GM19043 (cell line): ENCODE results near the gene NTN1.
"Not testable (repeated sequence)": the region's sequence is repeated elsewhere in the genome, so short reads cannot be mapped to it uniquely, and the experiment has no call there.

Experiments
- ATAC-seq: cut with Tn5 transposase; IDR thresholded peaks from one replicate; pipeline ENCODE4 v1.9.1; 2021; ENCODE audit warnings: low read depth; ENCODE audit not compliant: unreplicated experiment

The NTN1 gene

DNA sequence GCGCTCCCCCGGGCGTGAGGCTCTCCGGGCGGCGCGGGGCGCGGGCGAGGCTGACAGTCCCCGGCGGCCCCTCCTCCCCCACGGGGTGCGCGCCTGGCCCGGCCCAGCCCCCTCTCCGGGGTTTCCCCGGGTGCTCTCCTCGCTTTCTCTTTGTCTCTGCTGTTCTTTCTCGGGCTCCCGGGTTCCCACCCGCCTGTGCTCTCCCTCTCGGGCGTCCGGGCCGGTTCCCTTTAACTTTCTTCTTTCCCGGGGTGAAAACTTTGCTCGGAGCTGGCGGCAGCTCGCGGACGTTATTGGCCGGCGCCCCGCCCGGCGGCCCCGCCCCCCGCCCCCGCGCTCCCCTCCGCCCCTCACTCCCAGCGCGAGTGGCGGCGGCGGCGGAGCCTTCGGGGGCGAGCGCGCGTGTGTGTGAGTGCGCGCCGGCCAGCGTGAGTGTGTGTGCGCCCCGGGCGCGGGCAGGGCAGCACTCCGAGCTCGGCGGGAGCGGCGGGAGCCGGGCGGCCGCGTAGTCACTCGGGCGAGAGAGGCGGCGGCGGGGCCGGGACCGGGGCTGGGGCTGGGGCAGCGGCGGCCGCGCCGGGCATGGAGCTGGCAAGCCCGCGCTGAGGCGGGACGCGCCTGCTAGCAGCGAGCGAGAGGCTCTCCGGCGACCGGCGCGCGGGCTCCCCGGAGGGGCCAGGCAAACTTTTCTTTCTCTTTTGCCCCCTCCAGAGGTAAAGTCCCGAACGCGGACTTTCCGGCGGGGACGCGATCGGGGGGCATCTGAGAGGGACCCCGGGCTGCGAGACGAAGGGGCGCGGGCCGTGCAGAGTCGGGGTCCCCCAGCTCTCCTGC, at the start of gene NTN1:
Gene NTN1, plus strand, starts transcription at position 353 of the 834 bp plus-strand sequence. CDS start 864 bp downstream, outside the sequence.
- ATAC-seq: no peak

DNA sequence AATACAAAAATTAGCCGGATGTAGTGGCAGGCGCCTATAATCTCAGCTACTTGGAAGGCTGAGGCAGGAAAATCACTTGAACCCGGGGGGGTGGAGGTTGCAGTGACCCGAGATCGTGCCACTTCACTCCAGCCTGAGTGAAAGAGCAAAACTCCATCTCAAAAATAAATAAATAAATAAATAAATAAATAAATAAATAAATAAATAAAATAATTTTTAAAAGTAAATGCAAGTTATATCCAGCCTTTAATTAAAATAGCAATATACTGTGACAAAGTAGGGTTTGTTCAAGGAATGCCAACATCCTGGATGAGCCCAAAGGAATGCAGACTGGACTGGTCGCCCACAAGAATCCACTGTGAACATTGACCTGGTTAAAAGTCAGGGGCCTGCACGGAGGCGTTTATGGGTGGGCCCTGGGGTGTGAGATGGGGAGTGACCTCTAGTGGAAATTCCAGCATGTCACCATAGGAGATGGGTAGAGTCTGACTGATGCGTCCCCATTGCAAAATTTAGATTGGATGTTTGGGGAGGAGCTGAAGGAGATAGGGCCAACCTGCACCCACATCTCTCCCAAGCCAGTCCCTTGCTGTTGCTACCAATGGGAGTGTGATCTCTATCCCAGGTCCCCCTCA, 46.1 kb upstream of the NTN1 start:
- ATAC-seq: no peak

DNA sequence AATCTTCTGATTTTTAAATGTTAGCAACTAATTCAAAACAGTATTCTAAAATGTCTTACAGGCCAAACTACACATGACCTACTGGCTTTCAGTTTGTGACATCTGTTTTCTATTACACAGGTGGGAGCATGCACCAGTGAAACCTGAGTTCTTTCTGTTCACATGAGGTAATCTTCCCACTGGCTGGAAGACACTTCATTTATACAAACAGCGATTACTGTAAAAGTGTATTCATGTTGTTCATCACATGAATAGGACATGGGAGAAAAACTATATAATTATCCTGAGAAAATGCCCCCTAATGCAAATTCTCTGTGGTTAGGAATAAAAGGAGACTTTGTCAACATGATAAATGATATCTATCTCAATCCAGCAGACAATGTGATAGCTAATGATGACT, 44.7 kb upstream of the NTN1 start:
- no peak for ATAC-seq

DNA sequence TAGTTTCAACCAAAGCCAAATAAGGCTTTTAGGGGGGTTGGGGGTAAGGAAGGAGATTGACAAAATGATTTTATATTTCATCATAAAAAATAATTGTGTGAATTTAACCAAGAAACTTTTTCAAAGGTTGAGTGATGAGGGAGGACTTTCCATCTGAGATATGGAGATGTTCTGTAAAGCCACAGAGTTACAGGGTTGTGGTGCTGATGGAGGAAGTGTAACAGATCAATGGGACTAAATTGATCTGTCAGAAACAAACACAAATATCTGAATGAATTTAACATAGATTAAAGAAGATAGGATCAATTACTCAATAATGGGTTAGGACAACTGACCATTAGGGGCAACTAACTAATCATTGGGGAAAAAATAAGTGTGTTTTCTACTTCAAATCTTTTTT, 41.6 kb upstream of the NTN1 start:
- no peak for ATAC-seq

DNA sequence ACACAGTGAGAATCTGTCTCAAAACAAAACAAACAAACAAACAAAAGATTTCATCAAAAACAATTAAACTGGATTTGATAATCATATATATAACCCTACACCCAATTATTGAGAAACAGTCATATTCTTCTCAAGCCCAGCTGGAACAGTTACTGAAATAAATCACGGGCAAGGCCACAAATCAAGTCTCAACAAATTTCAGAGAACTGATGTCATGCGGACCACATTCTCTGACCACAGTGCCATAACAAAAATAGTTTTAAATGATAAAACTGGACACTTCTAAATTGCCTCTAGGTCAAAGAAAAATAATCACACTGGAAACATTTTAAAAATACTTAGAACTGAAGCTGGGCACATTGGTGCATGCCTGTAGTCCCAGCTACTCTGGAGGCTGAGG, 39.9 kb upstream of the NTN1 start:
- no peak for ATAC-seq

DNA sequence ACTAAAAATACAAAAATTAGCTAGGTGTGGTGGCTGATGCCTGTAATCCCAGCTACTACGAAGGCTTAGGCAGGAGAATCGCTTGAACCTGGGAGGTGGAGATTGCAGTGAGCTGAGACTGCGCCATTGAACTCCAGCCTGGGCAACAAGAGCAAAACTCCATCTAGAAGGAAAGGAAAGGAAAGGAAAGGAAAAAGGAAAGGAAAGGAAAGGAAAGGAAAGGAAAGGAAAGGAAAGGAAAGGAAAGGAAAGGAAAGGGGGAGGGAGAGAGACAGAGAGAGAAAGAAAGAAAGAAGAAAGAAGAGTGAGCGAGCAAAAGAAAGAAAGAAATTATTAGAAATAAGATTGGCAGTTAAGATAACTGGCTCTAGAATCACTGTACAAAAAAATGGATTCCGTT, 37.1 kb upstream of the NTN1 start:
- ATAC-seq: not testable (repeated sequence)

DNA sequence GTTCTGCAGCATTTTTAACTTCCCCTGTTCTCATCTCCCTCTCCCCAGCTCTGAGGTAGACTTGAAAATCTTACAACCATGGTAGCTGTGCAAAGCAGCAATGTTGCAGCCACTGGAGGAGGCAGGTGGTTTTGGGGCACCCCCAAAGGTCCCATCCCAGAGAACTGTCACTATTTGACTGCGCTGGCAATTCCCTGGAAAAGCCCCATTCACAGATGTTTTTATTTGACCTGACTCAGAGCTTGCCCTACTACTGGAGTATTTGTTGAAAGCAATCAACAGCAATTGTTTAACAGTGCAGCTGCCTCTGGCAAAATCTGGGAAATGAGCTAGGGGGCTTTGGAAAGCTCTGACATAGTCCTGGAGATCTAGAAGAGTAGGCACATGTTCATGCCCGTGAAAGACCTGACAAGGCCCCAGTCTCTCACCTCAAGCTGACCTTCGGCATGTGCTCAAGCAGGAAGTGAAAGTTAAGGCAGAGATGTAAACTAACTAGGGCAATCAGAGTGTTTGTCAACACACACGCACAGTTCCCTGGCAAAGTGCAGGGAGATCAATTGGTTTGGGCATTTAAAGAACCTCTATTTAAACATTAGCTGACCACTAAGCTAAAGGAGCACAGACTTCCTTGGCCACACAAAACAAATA, 36.1 kb upstream of the NTN1 start:
- no peak for ATAC-seq

DNA sequence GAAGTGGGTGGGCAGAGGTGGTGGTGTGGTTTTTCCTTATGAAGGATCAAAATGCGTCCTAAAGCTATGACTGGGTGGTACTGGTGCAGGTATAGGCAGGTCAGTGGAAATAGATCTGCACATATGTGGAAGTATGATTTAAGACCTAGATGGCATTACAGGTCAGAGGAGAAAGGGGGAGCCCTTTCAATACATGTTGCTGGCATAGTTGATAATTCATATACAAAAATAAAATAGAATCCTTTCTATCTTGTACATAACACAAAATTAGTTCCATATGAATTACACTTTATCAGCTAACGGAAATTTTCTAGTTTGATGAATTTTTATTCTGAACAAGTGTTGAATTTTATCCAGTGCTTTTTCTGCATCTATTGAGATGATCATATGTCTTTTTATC, 35.0 kb upstream of the NTN1 start:
- ATAC-seq: no peak

DNA sequence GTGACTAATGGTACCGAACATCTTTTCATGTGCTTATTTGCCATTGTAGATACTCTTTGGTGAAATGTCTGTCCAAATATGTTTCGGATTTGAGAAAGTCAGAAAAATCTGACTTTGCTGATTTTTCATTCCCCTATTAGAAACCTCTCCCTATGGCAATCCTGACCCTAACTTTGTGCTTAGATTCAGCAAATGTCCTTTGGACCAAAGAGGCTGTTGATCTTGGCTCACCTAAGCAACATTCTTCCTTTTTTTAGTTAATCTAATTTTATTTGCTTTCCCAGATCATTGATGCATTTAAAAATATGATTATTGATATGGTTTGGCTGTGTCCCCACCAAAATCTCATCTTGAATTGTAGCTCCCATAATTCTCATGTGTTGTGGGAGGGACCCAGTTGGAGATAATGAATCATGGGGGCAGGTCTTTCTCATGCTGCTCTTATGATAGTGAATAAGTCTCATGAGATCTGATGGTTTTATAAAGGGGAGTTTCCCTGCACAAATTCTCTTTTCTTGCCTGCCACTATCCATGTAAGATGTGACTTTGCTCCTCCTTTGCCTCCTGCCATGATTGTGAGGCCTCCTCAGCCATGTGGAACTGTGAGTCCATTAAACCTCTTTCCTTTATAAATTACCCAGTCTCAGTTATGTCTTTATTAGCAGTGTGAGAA, 32.9 kb upstream of the NTN1 start:
- ATAC-seq: not testable (repeated sequence)

DNA sequence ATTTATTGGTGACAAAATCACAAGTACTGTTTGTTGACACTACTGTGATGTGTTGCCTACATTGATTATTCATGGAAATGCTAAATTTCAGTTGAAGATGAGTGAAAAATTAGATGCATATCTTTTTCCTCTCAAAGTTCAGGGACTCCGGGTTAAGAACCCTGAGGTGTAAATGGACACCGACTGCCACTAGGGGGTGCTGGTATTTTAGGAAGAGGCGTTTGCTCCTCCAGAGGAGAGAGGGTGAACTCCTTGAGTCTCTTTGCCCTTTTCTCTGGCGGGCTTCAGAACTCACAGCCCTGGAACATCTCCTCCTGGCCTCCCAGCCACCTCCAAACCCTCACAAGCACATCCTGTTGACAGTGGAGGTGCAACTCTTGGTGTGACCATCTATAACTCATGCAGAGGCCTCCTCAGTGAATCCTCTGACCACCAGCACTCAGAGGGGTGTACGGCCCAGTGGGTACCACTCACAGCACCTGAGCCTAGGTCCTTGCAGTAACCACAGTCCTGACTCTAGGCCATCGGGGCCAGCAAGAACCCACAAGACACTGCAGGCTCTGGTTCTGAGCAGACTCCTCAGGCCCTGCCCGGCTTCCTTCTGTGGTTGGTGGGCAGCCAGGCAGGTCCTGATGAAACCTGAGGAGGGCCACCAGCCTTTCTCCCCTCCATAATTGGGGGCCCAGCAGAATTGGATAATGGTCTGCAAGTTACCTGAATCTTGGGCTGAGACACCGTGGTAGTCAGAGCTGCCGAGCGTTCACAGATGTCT, 29.6 kb upstream of the NTN1 start:
- ATAC-seq: no peak

DNA sequence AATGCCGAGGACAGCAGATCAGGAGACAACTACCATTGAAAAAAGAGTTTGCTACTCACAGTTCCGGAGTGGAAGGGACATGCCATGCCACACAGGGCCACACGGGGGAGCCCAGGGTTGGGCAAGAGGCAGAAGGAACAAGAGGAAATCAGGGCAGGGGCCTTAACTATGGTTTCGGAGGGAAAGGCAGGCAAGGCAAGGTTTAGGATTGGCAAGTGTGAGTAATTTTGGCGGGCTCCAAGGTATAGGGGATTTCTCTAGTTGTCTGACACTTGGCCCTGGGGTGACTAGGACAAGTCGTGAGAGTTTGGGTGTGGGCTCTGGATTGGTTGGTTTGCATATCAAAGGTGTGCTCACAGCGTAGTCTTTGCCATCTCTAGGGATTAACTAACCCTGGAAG, 27.0 kb upstream of the NTN1 start:
- ATAC-seq: no peak

DNA sequence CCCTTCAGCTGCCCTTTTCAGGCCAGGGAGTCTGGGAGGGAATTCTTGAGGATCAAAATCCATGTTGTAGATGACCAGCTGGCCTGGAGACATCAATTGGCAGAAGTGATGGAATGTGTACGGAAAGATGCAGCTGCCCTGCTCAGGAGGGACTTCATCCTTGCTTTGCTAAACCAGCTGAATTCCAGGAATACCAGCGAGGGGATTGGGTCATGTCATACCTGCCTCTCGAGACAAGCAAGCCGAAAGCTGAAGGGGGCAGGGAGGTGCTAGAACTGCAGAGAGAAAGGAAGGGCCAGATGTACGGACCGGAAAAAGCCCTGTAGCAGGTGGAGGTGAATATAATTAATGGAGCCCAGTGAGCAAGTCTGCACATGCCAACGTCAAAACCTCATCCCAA, 25.6 kb upstream of the NTN1 start:
- no peak for ATAC-seq

DNA sequence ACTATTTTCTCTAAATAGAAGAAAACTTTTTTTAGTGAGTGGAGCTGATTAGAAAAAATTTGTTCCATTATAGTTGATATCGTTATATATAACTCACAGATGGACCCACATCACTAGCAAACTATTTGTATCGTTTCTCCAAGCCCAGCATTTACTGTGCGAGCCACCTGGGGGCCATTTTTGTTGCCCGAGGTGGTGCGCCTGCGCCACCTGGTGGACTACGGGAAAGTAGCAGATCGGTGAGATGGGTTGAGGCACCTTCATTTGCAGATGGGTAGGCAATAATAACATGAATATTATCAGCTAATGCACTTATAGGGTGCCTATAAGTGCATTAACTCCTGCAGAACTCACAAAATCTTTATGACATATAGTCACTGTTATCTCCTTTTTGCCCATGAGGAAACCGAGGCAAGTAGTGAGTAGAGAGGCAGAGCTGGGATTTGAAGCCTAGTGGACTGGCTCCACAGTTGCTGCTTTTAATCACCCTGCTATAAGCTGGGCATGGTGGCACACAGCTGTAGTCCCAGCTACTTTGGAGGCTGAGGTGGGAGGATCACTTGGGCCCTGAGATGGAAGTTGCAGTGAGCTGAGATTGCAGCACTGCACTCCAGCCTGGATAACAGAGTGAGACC, 23.2 kb upstream of the NTN1 start:
- no peak for ATAC-seq

DNA sequence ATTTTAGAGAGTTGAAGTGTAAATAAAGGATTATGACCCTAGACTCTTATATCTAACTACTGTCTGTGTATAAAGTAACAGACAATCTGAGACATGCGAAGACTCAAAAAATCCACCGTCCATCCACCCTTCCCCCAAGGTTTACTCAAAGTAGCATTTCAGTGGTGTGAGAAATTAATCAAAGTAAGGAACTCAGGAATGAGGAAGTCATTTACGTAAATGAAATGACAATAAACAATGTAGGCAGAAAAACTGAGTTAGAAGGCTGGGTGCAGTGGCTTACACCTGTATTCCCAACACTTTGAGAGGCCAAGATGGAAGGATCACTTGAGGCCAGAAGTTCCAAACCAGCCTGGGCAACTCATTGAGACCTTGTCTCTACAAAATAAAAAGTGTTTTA, 19.8 kb upstream of the NTN1 start:
- ATAC-seq: no peak

DNA sequence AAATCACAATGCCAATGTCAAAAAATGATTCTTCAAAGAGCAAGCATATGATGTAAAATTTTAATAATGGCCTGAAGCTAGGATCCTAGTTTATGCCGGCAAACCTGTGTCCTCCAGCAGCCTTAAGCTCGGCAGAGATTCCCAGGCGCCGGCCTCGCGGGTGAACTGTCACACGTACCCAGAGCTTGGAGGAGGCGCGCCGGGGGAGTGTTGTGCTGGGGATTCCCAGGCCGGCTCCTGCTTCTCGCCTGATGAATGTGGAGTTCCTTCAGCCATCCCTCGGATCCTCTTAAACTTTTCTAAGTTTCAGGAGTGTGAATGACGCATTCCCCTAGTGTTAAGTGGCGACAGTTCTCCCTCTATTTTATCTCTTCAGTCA, 19.1 kb upstream of the NTN1 start:
- no peak for ATAC-seq

DNA sequence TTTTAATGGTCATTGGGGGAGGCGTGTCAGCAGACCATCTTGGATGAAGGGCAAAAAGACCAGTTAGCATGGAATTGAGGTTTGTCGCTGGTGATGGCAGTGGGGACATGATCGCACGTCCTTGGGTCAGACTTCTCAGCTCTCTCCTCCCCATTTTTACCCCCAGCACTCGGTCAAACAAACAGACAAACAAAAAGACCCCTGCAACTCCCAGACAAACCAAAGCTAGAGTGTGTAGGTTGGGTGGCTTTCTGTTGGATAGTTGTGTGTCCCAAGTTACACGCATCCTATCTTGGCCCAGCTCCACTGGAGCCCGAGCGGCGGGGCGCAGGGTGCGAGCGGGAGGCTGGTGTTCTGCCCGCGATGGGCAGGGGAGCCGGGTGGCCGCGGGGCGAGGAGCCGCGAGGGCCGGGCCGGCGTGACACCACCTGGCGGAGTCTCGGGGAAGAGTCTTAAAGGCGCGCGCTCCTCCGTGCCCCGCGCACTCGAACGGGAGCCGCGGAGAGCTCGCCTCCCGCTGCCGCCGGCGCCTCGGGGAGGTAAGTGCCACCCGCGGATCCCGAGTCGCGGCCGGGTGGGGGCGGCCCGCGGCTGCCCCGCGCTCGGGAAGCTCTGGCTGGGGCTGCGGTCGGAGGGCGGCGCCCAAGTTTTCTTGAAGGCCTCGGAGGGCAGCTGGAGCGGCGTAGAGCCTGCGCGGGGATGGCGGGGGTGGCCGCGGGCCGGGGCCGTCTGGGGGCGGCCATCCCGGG, 18.5 kb upstream of the NTN1 start:
- no peak for ATAC-seq

DNA sequence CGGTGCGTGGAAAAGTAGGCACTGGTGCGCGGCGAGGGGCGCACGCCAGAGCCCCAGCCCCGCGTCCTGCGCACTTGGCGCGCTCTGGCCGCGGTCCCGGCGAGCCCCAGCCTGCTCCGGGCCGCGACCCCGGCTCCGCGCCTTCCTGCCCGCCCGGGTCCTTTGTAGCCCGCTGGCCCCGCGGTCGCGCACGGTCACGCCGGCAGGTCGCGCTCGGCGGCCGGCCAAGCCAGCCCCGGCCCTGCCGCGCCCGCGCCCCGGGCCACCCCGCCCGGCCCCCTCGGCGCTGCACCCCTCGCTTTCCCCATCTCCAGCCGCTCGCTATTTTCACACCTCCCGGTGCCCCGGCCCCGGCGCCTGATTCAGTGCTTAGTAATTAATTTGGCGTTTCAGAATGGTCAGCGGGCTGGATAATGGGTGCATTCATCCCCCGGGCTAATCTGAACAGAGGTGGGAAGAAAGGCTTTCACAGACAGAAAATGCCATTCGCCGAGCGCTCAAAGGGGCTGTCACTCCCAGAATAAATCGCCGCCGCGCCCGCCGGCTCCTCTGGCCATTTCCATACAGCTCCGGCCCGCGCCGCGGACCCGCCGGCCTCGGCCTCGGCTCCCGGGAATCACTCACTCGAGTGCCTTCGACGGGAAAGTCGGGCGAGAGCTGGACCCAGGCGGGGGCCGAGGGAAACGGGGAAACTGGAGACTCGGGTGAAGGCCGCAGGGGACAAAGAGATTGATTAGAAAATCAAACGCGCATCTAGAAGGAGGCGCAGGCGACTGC, 17.8 kb upstream of the NTN1 start:
- ATAC-seq: no peak

DNA sequence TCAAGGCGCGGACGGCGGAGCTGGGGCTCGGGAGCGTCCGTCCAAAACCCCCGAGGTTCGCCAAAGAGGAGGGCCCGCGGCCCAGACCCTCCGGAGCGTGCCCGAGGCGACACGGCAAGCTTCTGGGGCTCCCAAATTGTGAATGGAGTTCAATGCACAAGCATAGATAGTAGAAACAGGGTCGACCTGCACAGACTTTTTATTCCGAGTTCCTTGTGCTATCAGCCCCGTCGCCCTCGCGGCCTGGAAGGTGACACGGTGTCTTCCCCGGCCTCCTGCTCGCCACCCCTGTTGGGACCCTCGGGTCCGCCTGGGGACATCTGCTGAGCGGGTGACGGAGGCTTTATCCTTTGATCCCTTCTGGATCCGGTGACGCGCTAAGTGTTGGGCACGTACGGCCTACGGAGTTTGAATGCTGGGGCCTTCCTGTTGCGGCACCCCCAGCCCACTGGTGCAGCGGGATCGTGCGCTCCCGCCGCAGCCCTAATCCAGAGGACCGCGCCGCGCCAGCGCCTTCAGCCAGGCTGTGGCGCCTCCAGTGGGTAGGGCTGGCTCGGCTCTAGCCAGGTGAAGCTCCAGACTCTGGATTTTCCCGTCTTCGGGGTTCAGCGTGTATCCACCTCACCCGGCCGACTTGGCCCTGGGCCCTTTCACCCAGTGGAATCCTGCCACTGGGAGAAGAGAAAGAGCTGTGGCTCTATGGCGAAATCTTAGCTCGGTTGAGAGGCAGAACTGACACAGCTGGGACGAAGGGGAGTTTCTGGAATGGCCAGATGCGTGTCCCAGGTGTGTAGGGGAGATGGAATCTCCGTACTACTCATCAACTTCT, 17.0 kb upstream of the NTN1 start:
- ATAC-seq: no peak
